Karpas-422 (cell line): ENCODE data around the gene CHRDL2. TPM values are rescaled to one million over a fixed set of nuclear protein-coding genes. Genes with fewer than 3 reads are reported as not detected.
A peak's percentile ranks its signal among the peaks of the same experiment; 100 is the strongest.

ENCODE experiments used
- DNase-seq: peaks from one replicate; pipeline ENCODE4 v3.0.0-alpha.2; 2015
- H2AFZ ChIP-seq: fragments of 200-600 bp; sonication (generic); 2 replicates; pipeline ENCODE4 v1.6.1; 2014; ENCODE audit warnings: antibody characterized with exemption, low read length, mixed read lengths
- H3K27ac ChIP-seq: fragments of 200-600 bp; sonication (generic); 2 replicates; pipeline ENCODE4 v1.5.1; 2014; ENCODE audit warnings: mild to moderate bottlenecking, low read length, moderate library complexity
- H3K27me3 ChIP-seq: fragments of 200-600 bp; sonication (generic); 2 replicates; pipeline ENCODE4 v1.6.1; 2014; ENCODE audit warnings: low read length, mixed read lengths
- H3K36me3 ChIP-seq: fragments of 200-600 bp; sonication (generic); 2 replicates; pipeline ENCODE4 v1.6.1; 2014; ENCODE audit warnings: low read length, mixed read lengths; ENCODE audit not compliant: insufficient read depth
- H3K4me1 ChIP-seq: fragments of 200-600 bp; sonication (generic); 2 replicates; pipeline ENCODE4 v1.6.1; 2014; ENCODE audit warnings: mild to moderate bottlenecking, low read length, mixed read lengths
- H3K4me2 ChIP-seq: fragments of 200-600 bp; sonication (generic); 2 replicates; pipeline ENCODE4 v1.6.1; 2014; ENCODE audit warnings: low read length, low read depth, mild to moderate bottlenecking; ENCODE audit not compliant: poor library complexity, severe bottlenecking
- H3K4me3 ChIP-seq: fragments of 200-600 bp; sonication (generic); 2 replicates; pipeline ENCODE4 v1.5.1; 2014; ENCODE audit warnings: mild to moderate bottlenecking, antibody characterized with exemption, low read length, mixed read lengths
- H3K79me2 ChIP-seq: fragments of 200-600 bp; sonication (generic); 2 replicates; pipeline ENCODE4 v1.6.1; 2014; ENCODE audit warnings: mild to moderate bottlenecking, low read length, mixed read lengths
- H3K9ac ChIP-seq: fragments of 200-600 bp; sonication (generic); 2 replicates; pipeline ENCODE4 v1.6.0; 2014; ENCODE audit warnings: low read length
- H3K9me2 ChIP-seq: fragments of 200-600 bp; sonication (generic), shearing (Covaris generic); replicated peaks from 2 replicates; pipeline ENCODE4 v1.6.0; 2014; ENCODE audit warnings: mild to moderate bottlenecking, low read length, moderate library complexity; ENCODE audit not compliant: insufficient read depth
- H3K9me3 ChIP-seq: fragments of 300-700, 200-600 bp; sonication (generic); 2 replicates; pipeline ENCODE4 v1.6.1; 2014; ENCODE audit warnings: low read length, mixed read lengths
- H4K20me1 ChIP-seq: fragments of 200-600 bp; sonication (generic); 2 replicates; pipeline ENCODE4 v1.6.1; 2014; ENCODE audit warnings: mild to moderate bottlenecking, antibody characterized with exemption, low read length, low read depth; ENCODE audit not compliant: insufficient read depth
- total RNA-seq: library from RNA; depleted of rRNA; stranded (reverse); fragments of >200 nt; shearing (Covaris generic); gene quantifications from 2 replicates; pipeline ENCODE4 v1.2.3, GENCODE V29; 2014; ENCODE audit warnings: low replicate concordance

The CHRDL2 gene
- total RNA-seq, 1 experiment from 2014 or later: not detected

GRCh38 chr11:74701351-74701750, 29.9 kb downstream of the CHRDL2 start:
- Histone ChIP-seq H3K4me1 (peaks cover 15% of the 10 kb centered on the region), H3K4me3 (no peak overlapping the region)

GRCh38 chr11:74699615-74700396, 31.4 kb downstream of the CHRDL2 start:
- Histone ChIP-seq H3K9ac (no peak overlapping the region), H3K9me2 (no peaks in the 10 kb centered on the region), H3K27me3 (no peaks in the 10 kb centered on the region), H3K4me3 (no peak overlapping the region), H3K27ac (no peak overlapping the region), H3K4me2 (no peak overlapping the region), H3K9me3 (no peaks in the 10 kb centered on the region), H2AFZ (no peak overlapping the region), H3K36me3 (no peaks in the 10 kb centered on the region), H4K20me1 (no peaks in the 10 kb centered on the region), H3K4me1 (peaks cover 15% of the 10 kb centered on the region), H3K79me2 (no peaks in the 10 kb centered on the region)
- DNase-seq: no peak

More at GRCh38 chr11:74701351-74701750, 29.9 kb downstream of the CHRDL2 start:
- no peak overlapping the region for H3K9ac ChIP-seq
- no peaks in the 10 kb centered on the region for H3K27me3 ChIP-seq
- no peak overlapping the region for H3K27ac ChIP-seq
- no peaks in the 10 kb centered on the region for H4K20me1 ChIP-seq
- DNase-seq: peak; percentile 77
- H3K9me3 ChIP-seq: no peaks in the 10 kb centered on the region
- H2AFZ ChIP-seq: no peak overlapping the region
- no peaks in the 10 kb centered on the region for H3K36me3 ChIP-seq
- H3K79me2 ChIP-seq: no peaks in the 10 kb centered on the region
- no peaks in the 10 kb centered on the region for H3K9me2 ChIP-seq
- H3K4me2 ChIP-seq: no peak overlapping the region

- H3K27ac ChIP-seq: no peak overlapping the region
- no peak for DNase-seq
- H2AFZ ChIP-seq: no peak overlapping the region
- H3K4me2 ChIP-seq: no peak overlapping the region
- H3K9me3 ChIP-seq: no peaks in the 10 kb centered on the region
- no peaks in the 10 kb centered on the region for H3K9me2 ChIP-seq
- H3K27me3 ChIP-seq: no peaks in the 10 kb centered on the region
- H3K4me1 ChIP-seq: peaks cover 15% of the 10 kb centered on the region
- H3K4me3 ChIP-seq: no peak overlapping the region
- H3K79me2 ChIP-seq: no peaks in the 10 kb centered on the region
- no peaks in the 10 kb centered on the region for H4K20me1 ChIP-seq
- H3K36me3 ChIP-seq: no peaks in the 10 kb centered on the region
- no peak overlapping the region for H3K9ac ChIP-seq
Measured at GRCh38 chr11:74697722-74698121, 33.5 kb downstream of the CHRDL2 start.

GRCh38 chr11:74696939-74697675, 34.1 kb downstream of the CHRDL2 start:
- peak overlapping the region; percentile 13; the same call in 1 of the 2 replicates for H3K9ac ChIP-seq

GRCh38 chr11:74696500-74696899, 34.7 kb downstream of the CHRDL2 start:
- no peaks in the 10 kb centered on the region for H3K36me3 ChIP-seq
- no peaks in the 10 kb centered on the region for H3K9me3 ChIP-seq
- H3K4me1 ChIP-seq: peaks cover 15% of the 10 kb centered on the region
- no peaks in the 10 kb centered on the region for H4K20me1 ChIP-seq
- no peak for DNase-seq
- no peak overlapping the region for H3K4me3 ChIP-seq
- no peaks in the 10 kb centered on the region for H3K79me2 ChIP-seq
- H3K27me3 ChIP-seq: no peaks in the 10 kb centered on the region
- H3K4me2 ChIP-seq: no peak overlapping the region
- H3K9ac ChIP-seq: no peak overlapping the region
- H2AFZ ChIP-seq: no peak overlapping the region
- no peaks in the 10 kb centered on the region for H3K9me2 ChIP-seq
- H3K27ac ChIP-seq: no peak overlapping the region

More at GRCh38 chr11:74696939-74697675, 34.1 kb downstream of the CHRDL2 start:
- no peaks in the 10 kb centered on the region for H3K9me3 ChIP-seq
- no peaks in the 10 kb centered on the region for H3K36me3 ChIP-seq
- no peak for DNase-seq
- no peaks in the 10 kb centered on the region for H3K27me3 ChIP-seq
- H3K9me2 ChIP-seq: no peaks in the 10 kb centered on the region
- H3K79me2 ChIP-seq: no peaks in the 10 kb centered on the region
- H3K4me1 ChIP-seq: peaks cover 15% of the 10 kb centered on the region
- peak overlapping the region; percentile 35 for H3K4me2 ChIP-seq
- H4K20me1 ChIP-seq: no peaks in the 10 kb centered on the region
- no peak overlapping the region for H3K27ac ChIP-seq
- peak overlapping the region; percentile 40; the same call in 1 of the 2 replicates for H3K4me3 ChIP-seq
- no peak overlapping the region for H2AFZ ChIP-seq

- Histone ChIP-seq H3K9me2 (no peaks in the 10 kb centered on the region), H3K79me2 (no peaks in the 10 kb centered on the region), H3K4me1 (peaks cover 15% of the 10 kb centered on the region), H3K9ac (no peak overlapping the region), H3K27ac (no peak overlapping the region), H3K9me3 (no peaks in the 10 kb centered on the region), H4K20me1 (no peaks in the 10 kb centered on the region), H3K27me3 (no peaks in the 10 kb centered on the region), H3K4me3 (no peak overlapping the region), H3K4me2 (no peak overlapping the region), H3K36me3 (no peaks in the 10 kb centered on the region), H2AFZ (no peak overlapping the region)
- no peak for DNase-seq
Measured at GRCh38 chr11:74695705-74696280, 35.4 kb downstream of the CHRDL2 start.

- Histone ChIP-seq H2AFZ (no peak overlapping the region), H3K9ac (no peak overlapping the region), H3K4me2 (no peak overlapping the region)
Measured at GRCh38 chr11:74694136-74694930, 36.9 kb downstream of the CHRDL2 start.

More at GRCh38 chr11:74694136-74694930, 36.9 kb downstream of the CHRDL2 start:
- no peak overlapping the region for H3K27ac ChIP-seq
- H3K4me1 ChIP-seq: peaks cover 15% of the 10 kb centered on the region
- no peak overlapping the region for H3K4me3 ChIP-seq
- no peak for DNase-seq
- H4K20me1 ChIP-seq: no peaks in the 10 kb centered on the region
- no peaks in the 10 kb centered on the region for H3K9me3 ChIP-seq
- no peaks in the 10 kb centered on the region for H3K36me3 ChIP-seq
- no peaks in the 10 kb centered on the region for H3K9me2 ChIP-seq
- H3K27me3 ChIP-seq: no peaks in the 10 kb centered on the region
- H3K79me2 ChIP-seq: no peaks in the 10 kb centered on the region
